GM12878 (cell line): ENCODE results near the gene RNF130. TPM values are rescaled to one million over a fixed set of nuclear protein-coding genes. Genes with fewer than 3 reads are reported as not detected.

Source experiments
- ATAC-seq: fragments of 200-7000 bp; cut with Tn5 transposase; 3 replicates; pipeline ENCODE4 v1.9.1; 2020; ENCODE audit warnings: mild to moderate bottlenecking, moderate library complexity
- BruUV-seq: library from RNA; stranded (reverse); fragments of 400-500 nt; replicated peaks from 2 replicates; lab custom pipeline; 2021; lab: Mats Ljungman, UMichigan
- CTCF ChIA-PET: fragments of 300-600 bp; sonication (Branson Sonifier 250); formaldehyde crosslinking; extraction: SDS; loops from one replicate; lab custom pipeline; 2021; ENCODE audit warnings: inconsistent platforms; lab: Yijun Ruan, JAX
- POLR2A ChIA-PET: fragments of 350-600 bp; formaldehyde crosslinking; extraction: SDS; loops from one replicate; lab custom pipeline; 2021; ENCODE audit warnings: inconsistent platforms; lab: Charles Lee
- RAD21 ChIA-PET: fragments of 300-600 bp; sonication (Branson Sonifier 250); formaldehyde crosslinking; loops from one replicate; lab custom pipeline; 2023; ENCODE audit warnings: antibody characterized with exemption; ENCODE audit not compliant: unreplicated experiment; lab: Charles Lee
- SMC1A ChIA-PET: fragments of 300-600 bp; sonication (Branson Sonifier 250); formaldehyde crosslinking; loops from one replicate; lab custom pipeline; 2023; ENCODE audit not compliant: unreplicated experiment, uncharacterized antibody; lab: Charles Lee
- DNase-seq: peaks from one replicate; pipeline ENCODE4 v3.0.0-alpha.2; 2011; ENCODE audit warnings: low read depth, low spot score
- FAIRE-seq: peaks from 3 replicates; lab custom pipeline; 2011; peaks lifted over from hg19 to GRCh38; lab: Jason Lieb, UNC
- H2AFZ ChIP-seq: 2 replicates; pipeline ENCODE4 v1.6.0; 2011; ENCODE audit warnings: low read depth, low read length, control low read depth; ENCODE audit not compliant: control insufficient read depth
- H3K27ac ChIP-seq: 2 replicates; pipeline ENCODE4 v1.5.1; 2011; ENCODE audit warnings: control low read depth; ENCODE audit not compliant: control insufficient read depth, insufficient read depth
- H3K27me3 ChIP-seq, 2 experiments: replicated peaks in 1 of 2; 2 replicates each; pipeline versions ENCODE4 v1.6.0 to v1.6.1; 2011; ENCODE audit warnings: low read length in 1 of 2; ENCODE audit not compliant: control insufficient read depth in 2 of 2, insufficient read depth in 2 of 2
- H3K36me3 ChIP-seq, 2 experiments: 2 replicates each; pipeline ENCODE4 v1.5.1; 2011; ENCODE audit warnings: low read length in 1 of 2; ENCODE audit not compliant: control insufficient read depth in 2 of 2, insufficient read depth in 2 of 2
- H3K4me1 ChIP-seq: 2 replicates; pipeline ENCODE4 v1.6.1; 2011; ENCODE audit warnings: mild to moderate bottlenecking, low read length, moderate library complexity, mixed read lengths; ENCODE audit not compliant: control insufficient read depth, insufficient read depth
- H3K4me2 ChIP-seq: 2 replicates; pipeline ENCODE4 v1.6.0; 2011; ENCODE audit warnings: control low read depth; ENCODE audit not compliant: control insufficient read depth, insufficient read depth
- H3K4me3 ChIP-seq: fragments of 200-600 bp; sonication (generic); 2 replicates; pipeline ENCODE4 v1.5.1; 2016
- H3K79me2 ChIP-seq: 2 replicates; pipeline ENCODE4 v1.6.0; 2011; ENCODE audit warnings: low read length; ENCODE audit not compliant: control insufficient read depth, insufficient read depth
- H3K9ac ChIP-seq: 2 replicates; pipeline ENCODE4 v1.8.0; 2011; ENCODE audit warnings: low read length, control low read depth, mixed read lengths; ENCODE audit not compliant: control insufficient read depth, insufficient read depth
- H3K9me3 ChIP-seq: replicated peaks from 3 replicates; pipeline ENCODE4 v1.5.1; 2011; ENCODE audit warnings: mild to moderate bottlenecking, low read length; ENCODE audit not compliant: control insufficient read depth, insufficient read depth
- H4K20me1 ChIP-seq: 2 replicates; pipeline ENCODE4 v1.6.0; 2011; ENCODE audit not compliant: control insufficient read depth, insufficient read depth
- GABPA ChIP-seq: IDR thresholded peaks from 2 replicates; pipeline ENCODE4 v1.6.1; 2014; ENCODE audit warnings: antibody characterized with exemption, low read depth, mild to moderate bottlenecking, inconsistent platforms
- MEF2A ChIP-seq: IDR thresholded peaks from 2 replicates; pipeline ENCODE4 v1.6.1; 2011; ENCODE audit warnings: low read depth, mild to moderate bottlenecking, low read length, moderate library complexity; ENCODE audit not compliant: insufficient read depth
- NFIC ChIP-seq: IDR thresholded peaks from 2 replicates; pipeline ENCODE4 v1.6.1; 2012; ENCODE audit warnings: low read depth, mild to moderate bottlenecking, inconsistent platforms, low read length, moderate library complexity
- NFYA ChIP-seq: IDR thresholded peaks from 2 replicates; pipeline ENCODE4 v1.6.1; 2011; ENCODE audit warnings: low read depth, mild to moderate bottlenecking, low read length, improper control_type of control experiment, borderline replicate concordance
- PAX5 ChIP-seq: IDR thresholded peaks from 2 replicates; pipeline ENCODE4 v1.6.1; 2011; ENCODE audit warnings: low read depth, low read length, borderline replicate concordance
- RCOR1 ChIP-seq: conservative IDR thresholded peaks from 2 replicates; pipeline ENCODE4 v1.6.1; 2012; ENCODE audit warnings: low read depth, low read length, improper control_type of control experiment
- RELA ChIP-seq: fragments of 450-650 bp; IDR thresholded peaks from 2 replicates; pipeline ENCODE4 v1.8.0; 2014; ENCODE audit warnings: borderline replicate concordance; ENCODE audit not compliant: partially characterized antibody
- SREBF2 ChIP-seq: IDR thresholded peaks from 2 replicates; pipeline ENCODE4 v1.6.1; 2012; ENCODE audit warnings: mild to moderate bottlenecking, low read length
- TCF3 ChIP-seq: IDR thresholded peaks from 2 replicates; pipeline ENCODE4 v1.6.1; 2012; ENCODE audit warnings: low read depth, mild to moderate bottlenecking, low read length, borderline replicate concordance; ENCODE audit not compliant: insufficient read depth
- ZNF622 ChIP-seq: fragments of 450-650 bp; IDR thresholded peaks from 2 replicates; pipeline ENCODE4 v1.6.1; 2017; ENCODE audit warnings: mild to moderate bottlenecking, inconsistent platforms
- ZZZ3 ChIP-seq: IDR thresholded peaks from 2 replicates; pipeline ENCODE4 v1.6.1; 2011; ENCODE audit warnings: low read depth; ENCODE audit not compliant: control insufficient read depth, insufficient read length
- WGBS: methylation state at CpG from one replicate; pipeline ENCODE4 v1.1.6; 2016; ENCODE audit warnings: low lambda C conversion rate; ENCODE audit not compliant: insufficient replicate concordance, insufficient coverage; ENCODE audit errors: missing lambda C conversion rate; 5-methylcytosine and 5-hydroxymethylcytosine counted together
- in situ Hi-C: fragments of 300-500 bp; cut with MboI; formaldehyde crosslinking; loops from 9 replicates; pipeline ENCODE4 v1.14.3; 2018; ENCODE audit warnings: mixed read lengths
- intact Hi-C: fragments of 100-400 bp; cut with micrococcal nuclease; formaldehyde crosslinking; loops from one replicate; pipeline ENCODE4 v1.14.2; 2022; ENCODE audit not compliant: unreplicated experiment
- polyA plus RNA-seq, 11 experiments: library from polyadenylated mRNA; depleted of rRNA in 4 of 11; unstranded in 6 of 11; stranded (reverse) in 5 of 11; fragments of >200 nt; fragmentation: Nextera tagmentation in 4 of 11; fragmentation: Illumina TruSeq in 1 of 11; extraction: Ambion mirVana in 4 of 11; extraction: Trizol in 1 of 11; gene quantifications; 1 replicate in 1 of 11; 2 replicates in 10 of 11; pipeline versions ENCODE4 v1.2.1 to v1.2.3, GENCODE V29; 2011 to 2016; ENCODE audit warnings: inconsistent platforms in 2 of 11, missing spikeins in 2 of 11, low read depth in 1 of 11
- total RNA-seq, 4 experiments: library from RNA; depleted of rRNA in 3 of 4; stranded (reverse); fragments of >200 nt in 3 of 4; fragmentation: Illumina TruSeq in 1 of 4; extraction: Trizol in 1 of 4; gene quantifications; 2 replicates each; pipeline versions ENCODE4 v1.2.1 to v1.2.3, GENCODE V29; 2013 to 2021
- TF ChIP-seq, protein P1 (sequence below): IDR thresholded peaks from 2 replicates; pipeline ENCODE4 v1.6.1; 2012; ENCODE audit warnings: improper control_type of control experiment, low read depth, low read length; ENCODE audit not compliant: insufficient replicate concordance

The RNF130 gene
- total and polyA plus RNA-seq, 10 of the 15 experiments (the other 5 are each of a cell fraction or from before 2014, with no cell fraction given) = 0.04 to 0.36 (median 0.11) TPM; not detected in 1

- TF ChIP-seq, protein P1, sequence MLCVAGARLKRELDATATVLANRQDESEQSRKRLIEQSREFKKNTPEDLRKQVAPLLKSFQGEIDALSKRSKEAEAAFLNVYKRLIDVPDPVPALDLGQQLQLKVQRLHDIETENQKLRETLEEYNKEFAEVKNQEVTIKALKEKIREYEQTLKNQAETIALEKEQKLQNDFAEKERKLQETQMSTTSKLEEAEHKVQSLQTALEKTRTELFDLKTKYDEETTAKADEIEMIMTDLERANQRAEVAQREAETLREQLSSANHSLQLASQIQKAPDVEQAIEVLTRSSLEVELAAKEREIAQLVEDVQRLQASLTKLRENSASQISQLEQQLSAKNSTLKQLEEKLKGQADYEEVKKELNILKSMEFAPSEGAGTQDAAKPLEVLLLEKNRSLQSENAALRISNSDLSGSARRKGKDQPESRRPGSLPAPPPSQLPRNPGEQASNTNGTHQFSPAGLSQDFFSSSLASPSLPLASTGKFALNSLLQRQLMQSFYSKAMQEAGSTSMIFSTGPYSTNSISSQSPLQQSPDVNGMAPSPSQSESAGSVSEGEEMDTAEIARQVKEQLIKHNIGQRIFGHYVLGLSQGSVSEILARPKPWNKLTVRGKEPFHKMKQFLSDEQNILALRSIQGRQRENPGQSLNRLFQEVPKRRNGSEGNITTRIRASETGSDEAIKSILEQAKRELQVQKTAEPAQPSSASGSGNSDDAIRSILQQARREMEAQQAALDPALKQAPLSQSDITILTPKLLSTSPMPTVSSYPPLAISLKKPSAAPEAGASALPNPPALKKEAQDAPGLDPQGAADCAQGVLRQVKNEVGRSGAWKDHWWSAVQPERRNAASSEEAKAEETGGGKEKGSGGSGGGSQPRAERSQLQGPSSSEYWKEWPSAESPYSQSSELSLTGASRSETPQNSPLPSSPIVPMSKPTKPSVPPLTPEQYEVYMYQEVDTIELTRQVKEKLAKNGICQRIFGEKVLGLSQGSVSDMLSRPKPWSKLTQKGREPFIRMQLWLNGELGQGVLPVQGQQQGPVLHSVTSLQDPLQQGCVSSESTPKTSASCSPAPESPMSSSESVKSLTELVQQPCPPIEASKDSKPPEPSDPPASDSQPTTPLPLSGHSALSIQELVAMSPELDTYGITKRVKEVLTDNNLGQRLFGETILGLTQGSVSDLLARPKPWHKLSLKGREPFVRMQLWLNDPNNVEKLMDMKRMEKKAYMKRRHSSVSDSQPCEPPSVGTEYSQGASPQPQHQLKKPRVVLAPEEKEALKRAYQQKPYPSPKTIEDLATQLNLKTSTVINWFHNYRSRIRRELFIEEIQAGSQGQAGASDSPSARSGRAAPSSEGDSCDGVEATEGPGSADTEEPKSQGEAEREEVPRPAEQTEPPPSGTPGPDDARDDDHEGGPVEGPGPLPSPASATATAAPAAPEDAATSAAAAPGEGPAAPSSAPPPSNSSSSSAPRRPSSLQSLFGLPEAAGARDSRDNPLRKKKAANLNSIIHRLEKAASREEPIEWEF = no peak
- no peak for TF ChIP-seq NFIC
These were observed 68.4 kb downstream of the RNF130 start (continued) for GRCh38 chr5:180003127-180003526.

- RAD21 ChIA-PET = no interaction called here
- H4K20me1 ChIP-seq = no peaks in the 10 kb centered on the region
- intact Hi-C loops (no loop called here), in situ Hi-C loops (no loop called here)
- no peak overlapping the region for H3K27ac ChIP-seq
- no peak for FAIRE-seq
- SMC1A ChIA-PET = no interaction called here
- no peaks in the 10 kb centered on the region; a peak in 1 of 4 replicates for H3K27me3 ChIP-seq
- no peaks in the 10 kb centered on the region for H3K36me3 ChIP-seq
- H3K4me3 ChIP-seq = no peak overlapping the region
- no peak for DNase-seq
- CTCF ChIA-PET = interaction anchor here (1.7 kb wide), 1 partner anchor 25 kb away, joined by 3 read pairs; no protein-coding TSS in a partner anchor
- no peak overlapping the region for H3K4me2 ChIP-seq
- no peaks in the 10 kb centered on the region for H3K9me3 ChIP-seq
- no peak for TF ChIP-seq NFYA
- no peak for TF ChIP-seq RELA
- no peak for TF ChIP-seq ZZZ3
- TF ChIP-seq MEF2A = no peak
- no peak for TF ChIP-seq ZNF622
- TF ChIP-seq RCOR1 = no peak
- no peak for TF ChIP-seq GABPA
- no peak for TF ChIP-seq TCF3
- TF ChIP-seq SREBF2 = no peak
- no peak for TF ChIP-seq PAX5
- no peak overlapping the region for H2AFZ ChIP-seq
- no peaks in the 10 kb centered on the region for H3K79me2 ChIP-seq
- no peak for ATAC-seq
- 25% methylated on average over 2 of the region's 2 CpGs for WGBS
- no TSS peak for BruUV-seq
- POLR2A ChIA-PET = no interaction called here
- H3K4me1 ChIP-seq = no peaks in the 10 kb centered on the region
- no peak overlapping the region for H3K9ac ChIP-seq
These were observed 69.8 kb downstream of the RNF130 start for GRCh38 chr5:180001742-180002141.
